ENCODE data around the gene LIME1.

The LIME1 gene

GRCh38 chr20:63733117-63733516 lies 3.3 kb upstream of the LIME1 start:
- POLR2A ChIA-PET, result no interaction called here
- CTCF ChIA-PET, result no interaction called here
- H3K4me3 ChIP-seq (ENCODE audit: low read depth, low read length), result no peak overlapping the region
- TF ChIP-seq CTCF (IDR thresholded peaks at IDR 0.05; ENCODE audit: insufficient read depth, low read length, missing control alignments), result no peak
- no peak for DNase-seq (ENCODE audit: low read depth, low spot score)

GRCh38 chr20:63733579-63734081 lies 2.8 kb upstream of the LIME1 start:
- TF ChIP-seq CTCF (IDR thresholded peaks at IDR 0.05; ENCODE audit: insufficient read depth, low read length, missing control alignments), result no peak
- ChIA-PET POLR2A (no interaction called here), CTCF (no interaction called here)
- no peak overlapping the region for H3K4me3 ChIP-seq (ENCODE audit: low read depth, low read length)
- DNase-seq (ENCODE audit: low read depth, low spot score), result no peak

GRCh38 chr20:63734111-63734945 lies 2.1 kb upstream of the LIME1 start:
- no peak overlapping the region for H3K4me3 ChIP-seq (ENCODE audit: low read depth, low read length)
- ChIA-PET POLR2A (no interaction called here), CTCF (no interaction called here)
- no peak for TF ChIP-seq CTCF (IDR thresholded peaks at IDR 0.05; ENCODE audit: insufficient read depth, low read length, missing control alignments)
- no peak for DNase-seq (ENCODE audit: low read depth, low spot score)

- no peak for DNase-seq (ENCODE audit: low read depth, low spot score)
- no peak overlapping the region for H3K4me3 ChIP-seq (ENCODE audit: low read depth, low read length)
- POLR2A ChIA-PET, result interaction anchor here (0.7 kb wide), 1 partner anchor 10 kb away, joined by 3 read pairs; no protein-coding TSS in a partner anchor
- CTCF ChIA-PET, result no interaction called here
- TF ChIP-seq CTCF (IDR thresholded peaks at IDR 0.05; ENCODE audit: insufficient read depth, low read length, missing control alignments), result no peak
These were observed 1.3 kb upstream of the LIME1 start for GRCh38 chr20:63734946-63735858.

- DNase-seq (ENCODE audit: low read depth, low spot score), result no peak
- ChIA-PET POLR2A (interaction anchor here (1.3 to 1.8 kb wide), 2 partner anchors 29 to 128 kb away, joined by 4 read pairs; partner anchors contain the start of genes ARFRP1, TPD52L2 and ZGPAT), CTCF (no interaction called here)
- no peak overlapping the region for H3K4me3 ChIP-seq (ENCODE audit: low read depth, low read length)
- no peak for TF ChIP-seq CTCF (IDR thresholded peaks at IDR 0.05; ENCODE audit: insufficient read depth, low read length, missing control alignments)
These were observed 630 bp downstream of the LIME1 start for GRCh38 chr20:63736893-63737694.

Measured in AG04449 (cell line).